CD4-positive, alpha-beta T cell treated with Interleukin-2 at 100 ng/mL for 4 hours (primary cell): ENCODE data around the gene PIK3R5.
A peak's percentile ranks its signal among the peaks of the same experiment; 100 is the strongest.
"Not testable (repeated sequence)": the region's sequence is repeated elsewhere in the genome, so short reads cannot be mapped to it uniquely, and the experiment has no call there.

Experiments
- DNase-seq: peaks from one replicate; pipeline ENCODE4 v3.0.0-alpha.2; 2020; ENCODE audit warnings: low spot score

PIK3R5 gene

DNA sequence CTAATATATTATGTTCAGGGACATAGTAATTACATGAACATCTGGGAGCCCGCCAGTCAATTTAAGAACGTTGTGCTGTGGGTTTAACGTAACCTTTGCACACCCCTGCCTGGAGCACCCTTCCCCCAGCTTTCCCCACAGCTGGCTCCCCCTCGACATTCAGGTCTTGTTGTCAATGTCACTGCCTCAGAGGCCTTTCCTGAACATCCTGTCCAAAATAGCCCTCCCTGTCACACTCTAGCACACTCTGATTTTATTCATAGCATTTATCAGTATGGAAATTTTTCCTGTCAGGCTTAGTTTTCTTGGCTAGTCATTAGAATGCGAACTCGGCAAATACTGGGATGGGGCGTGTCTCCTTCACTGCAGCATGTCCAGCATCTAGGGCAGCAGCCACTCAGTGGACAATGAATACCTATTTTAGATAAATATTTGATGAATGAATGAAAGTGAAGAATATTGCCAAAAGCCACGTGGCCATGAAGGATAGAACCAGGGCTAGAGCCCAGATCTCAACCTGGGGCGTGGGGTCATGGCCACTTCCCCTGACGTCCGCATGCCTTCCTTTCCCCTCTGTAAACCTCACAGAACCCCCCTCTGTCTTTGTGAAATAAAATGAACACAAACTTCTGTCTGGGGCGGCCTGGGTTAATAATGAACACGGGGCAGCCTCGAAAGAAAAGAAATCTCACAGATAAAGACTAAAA is 108.5 kb downstream of the PIK3R5 start:
- DNase-seq, result no peak

DNA sequence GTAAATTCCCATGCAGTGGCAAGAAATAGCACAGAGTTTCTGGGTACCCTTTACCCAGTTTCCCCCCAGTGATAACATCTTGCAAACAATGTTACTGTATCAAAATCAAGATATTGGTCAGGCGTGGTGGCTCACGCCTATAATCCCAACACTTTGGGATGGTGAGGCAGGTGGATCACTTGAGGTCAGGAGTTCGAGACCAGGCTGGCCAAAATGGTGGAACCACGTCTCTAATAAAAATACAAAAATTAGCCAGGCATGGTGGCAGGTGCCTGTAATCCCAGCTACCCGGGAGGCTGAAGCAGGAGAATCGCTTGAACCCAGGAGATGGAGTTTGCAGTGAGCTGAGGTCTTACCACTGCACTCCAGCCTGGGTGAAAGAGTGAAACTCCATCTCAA is 109.3 kb downstream of the PIK3R5 start:
- DNase-seq, result not testable (repeated sequence)

- no peak for DNase-seq
These were observed 109.9 kb downstream of the PIK3R5 start for GRCh38 chr17:8855477-8856204.

- no peak for DNase-seq
These were observed 113.9 kb downstream of the PIK3R5 start for GRCh38 chr17:8851600-8851999.

- DNase-seq, result no peak
These were observed 116.0 kb downstream of the PIK3R5 start for GRCh38 chr17:8849311-8850041.

GRCh38 chr17:8847891-8848290 is 117.6 kb downstream of the PIK3R5 start:
- no peak for DNase-seq

GRCh38 chr17:8846768-8847211 is 118.7 kb downstream of the PIK3R5 start:
- DNase-seq, result no peak

- DNase-seq, result no peak
These were observed 121.0 kb downstream of the PIK3R5 start for GRCh38 chr17:8844229-8845218.

GRCh38 chr17:8843344-8843743 is 122.2 kb downstream of the PIK3R5 start:
- no peak for DNase-seq

GRCh38 chr17:8841844-8842243 is 123.7 kb downstream of the PIK3R5 start:
- DNase-seq, result no peak

DNA sequence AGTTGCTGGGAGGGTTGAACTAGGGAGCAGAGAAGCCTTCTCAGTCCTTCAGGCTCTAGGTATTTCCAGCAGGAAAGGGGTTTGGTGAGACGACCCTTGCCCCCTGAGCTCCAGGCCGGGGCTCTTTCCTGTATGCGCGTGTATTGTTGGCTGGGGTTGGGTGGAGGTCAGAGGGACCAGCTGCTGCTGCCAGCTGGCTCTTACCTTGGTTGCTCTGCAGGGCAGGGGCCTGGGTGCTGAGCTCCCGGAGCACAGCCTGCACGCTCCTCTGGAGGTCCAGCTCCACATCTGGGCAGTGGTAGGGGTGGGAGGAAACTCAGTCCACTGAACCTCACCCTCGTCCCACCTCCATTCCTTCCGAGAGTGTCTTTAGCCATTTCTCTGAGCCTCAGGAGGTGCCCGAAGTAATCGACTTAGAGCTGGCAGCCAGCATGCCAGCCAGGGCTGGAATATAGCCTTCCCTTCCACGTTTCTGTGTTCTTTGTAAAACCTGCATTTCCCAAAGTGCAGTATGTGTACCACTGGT is 126.0 kb downstream of the PIK3R5 start:
- no peak for DNase-seq

GRCh38 chr17:8838551-8839095 is 126.9 kb downstream of the PIK3R5 start:
- no peak for DNase-seq

- DNase-seq, result no peak
These were observed 127.9 kb downstream of the PIK3R5 start for GRCh38 chr17:8837563-8838075.

DNA sequence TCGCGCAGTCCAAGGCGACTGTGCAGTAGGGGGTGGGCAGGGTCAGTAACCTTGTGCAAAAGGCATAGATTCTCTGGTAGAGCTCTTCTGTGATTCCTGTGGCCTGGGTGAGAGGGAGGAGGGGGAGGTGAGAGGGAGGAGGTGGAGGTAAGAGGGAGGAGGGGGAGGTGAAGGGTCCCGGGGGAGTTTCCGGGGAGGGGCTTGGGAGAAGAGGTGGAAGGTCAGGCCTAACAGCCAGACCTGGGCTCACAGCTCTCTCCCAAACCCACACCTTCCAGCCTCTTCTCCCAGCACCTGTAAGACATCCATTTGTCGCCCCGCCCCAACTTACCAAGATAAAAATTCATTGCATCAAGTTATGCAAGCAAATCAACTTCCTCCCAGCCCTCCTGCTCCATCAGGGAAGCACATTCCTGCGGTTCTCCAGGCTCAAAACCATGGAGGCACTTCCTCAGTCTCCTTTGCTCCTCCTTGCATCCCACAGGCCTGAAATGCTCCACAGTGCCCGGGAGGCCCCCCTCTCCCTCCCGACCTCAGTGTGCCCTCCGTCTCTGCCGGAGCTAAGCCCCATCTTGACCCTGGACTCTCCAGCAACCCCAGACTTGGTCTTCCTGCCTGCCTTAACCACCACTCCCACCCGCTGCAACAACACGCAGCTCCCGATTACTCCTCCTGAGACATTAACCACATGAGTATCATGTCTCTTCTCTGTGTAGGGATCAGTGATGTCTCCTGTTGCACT is 128.5 kb downstream of the PIK3R5 start:
- no peak for DNase-seq

- DNase-seq, result no peak
These were observed 129.7 kb downstream of the PIK3R5 start for GRCh38 chr17:8835631-8836364.

- no peak for DNase-seq
These were observed 130.4 kb downstream of the PIK3R5 start for GRCh38 chr17:8835106-8835505.

DNA sequence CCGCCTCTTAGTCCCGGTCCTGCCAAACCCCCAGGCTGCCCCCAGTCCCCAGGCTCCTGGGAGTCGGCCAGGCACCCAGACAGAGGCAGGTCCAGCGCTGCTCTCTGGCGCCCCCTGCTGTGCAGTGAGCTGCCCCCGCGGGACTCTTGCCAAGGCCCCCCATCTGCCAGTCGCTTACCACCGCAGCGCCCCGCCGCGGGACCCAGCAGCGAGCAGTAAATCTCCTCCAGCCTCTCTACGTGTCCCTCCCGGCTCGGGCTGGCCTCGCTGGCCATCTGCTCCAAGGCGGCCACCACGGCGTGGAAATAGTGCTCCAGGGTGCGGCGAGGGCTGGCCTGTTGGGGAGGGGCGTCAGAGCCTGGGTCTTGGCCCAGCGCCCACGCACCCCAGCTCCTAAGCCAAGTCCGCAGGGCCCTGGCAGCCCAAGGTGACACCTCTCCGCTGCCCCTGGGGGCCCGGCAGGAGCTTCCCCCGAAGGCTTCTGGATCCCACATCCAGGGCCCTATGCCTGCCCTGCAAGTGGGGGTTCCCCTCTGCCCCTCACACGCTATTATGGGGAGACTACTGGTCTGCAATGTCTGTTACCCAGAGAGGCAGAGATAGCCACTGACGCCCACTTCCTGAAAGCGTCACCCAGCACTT is 132.7 kb downstream of the PIK3R5 start:
- peak; percentile 13 for DNase-seq

DNA sequence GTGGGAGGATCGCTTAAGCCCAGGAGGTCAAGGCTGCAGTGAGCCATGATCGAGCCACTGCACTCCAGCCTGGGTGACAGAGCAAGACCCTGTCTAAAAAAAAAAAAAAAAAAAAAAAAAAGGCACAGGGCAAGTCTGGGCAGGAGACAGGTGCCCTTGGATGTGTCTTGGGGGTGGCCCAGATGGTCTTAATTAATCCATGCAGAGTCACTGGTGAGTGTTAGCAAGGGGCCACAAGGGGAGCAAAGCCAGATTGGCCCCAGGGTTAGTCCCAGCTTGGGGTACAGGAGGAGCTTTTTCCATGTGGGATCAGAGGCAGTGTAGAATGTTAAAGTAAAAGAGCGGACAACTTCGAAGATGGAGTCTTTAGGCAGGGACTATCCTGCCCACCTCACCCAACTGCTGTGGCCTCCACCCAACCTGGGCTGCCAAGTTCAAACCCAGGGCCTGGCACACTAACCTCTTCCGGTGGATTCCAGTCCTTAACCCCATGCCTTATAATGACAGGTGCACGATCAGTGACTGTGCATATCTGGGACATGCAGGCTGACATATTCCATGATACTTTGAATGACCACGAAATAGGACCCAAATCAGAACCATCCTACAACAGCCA is 134.2 kb downstream of the PIK3R5 start:
- no peak for DNase-seq

DNA sequence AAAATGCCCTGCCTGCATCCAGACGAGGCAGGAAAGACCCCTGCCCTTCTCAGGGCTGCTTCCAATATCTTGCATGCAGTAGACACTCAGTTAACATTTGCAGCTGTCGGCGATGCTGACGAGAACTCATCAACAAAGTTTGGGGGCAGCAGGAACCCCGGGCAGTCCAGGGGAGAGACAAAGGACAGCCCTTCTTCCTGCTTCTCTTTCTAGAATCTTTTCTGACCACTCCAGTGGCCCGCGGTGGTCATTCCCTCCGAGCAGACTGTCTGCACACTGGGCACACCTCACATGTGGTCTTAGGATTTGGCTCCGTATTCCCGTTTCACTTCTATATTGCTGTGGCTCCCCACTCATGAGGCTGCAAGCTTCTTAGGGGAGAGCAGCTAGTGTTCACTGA is 135.4 kb downstream of the PIK3R5 start:
- DNase-seq, result no peak
